K562 (cell line): Measurements from ENCODE around the gene SZT2.

ENCODE experiments used
- ARNT ChIP-seq, 2 experiments: fragments of 450-650 bp; IDR thresholded peaks; 2 replicates each; pipeline ENCODE4 v1.6.1; 2016; ENCODE audit warnings: mild to moderate bottlenecking in 1 of 2
- CBFB ChIP-seq: sonication (generic); formaldehyde crosslinking; IDR thresholded peaks from 2 replicates; pipeline ENCODE4 v1.4.0; 2020; ENCODE audit warnings: mild to moderate bottlenecking, missing genetic modification reagents
- CTCF ChIP-seq, 3 experiments: IDR thresholded peaks in 2 of 3; conservative IDR thresholded peaks in 1 of 3; 2 replicates each; pipeline ENCODE4 v1.5.1; 2011 to 2012; ENCODE audit warnings: low read length in 3 of 3, mild to moderate bottlenecking in 3 of 3, control low read depth in 2 of 3, improper control_type of control experiment in 1 of 3, inconsistent platforms in 1 of 3, low read depth in 1 of 3, mixed read lengths in 1 of 3, moderate library complexity in 1 of 3; ENCODE audit not compliant: insufficient read depth in 2 of 3
- EGR1 ChIP-seq: fragments of 450-650 bp; conservative IDR thresholded peaks from 2 replicates; pipeline ENCODE4 v1.6.1; 2017; ENCODE audit warnings: mild to moderate bottlenecking
- FOS ChIP-seq: IDR thresholded peaks from 3 replicates; pipeline ENCODE4 v1.6.1; 2011; ENCODE audit not compliant: insufficient read length; ENCODE audit errors: extremely low read depth
- JUN ChIP-seq, 2 experiments: sonication (generic) in 1 of 2; formaldehyde crosslinking in 1 of 2; IDR thresholded peaks; 2 replicates each; pipeline versions ENCODE4 v1.6.1 to v1.8.0; 2012 to 2022; ENCODE audit warnings: borderline replicate concordance in 2 of 2, mild to moderate bottlenecking in 2 of 2, improper control_type of control experiment in 1 of 2, low read depth in 1 of 2, low read length in 1 of 2, missing genetic modification reagents in 1 of 2
- KDM1A ChIP-seq, 2 experiments: fragments of 450-650 bp; IDR thresholded peaks; 2 replicates each; pipeline ENCODE4 v1.6.1; 2016; ENCODE audit warnings: mild to moderate bottlenecking in 2 of 2
- KLF1 ChIP-seq: fragments of 450-650 bp; IDR thresholded peaks from 2 replicates; pipeline ENCODE4 v1.6.1; 2016; ENCODE audit warnings: missing genetic modification characterization, missing compliant biosample characterization
- PHB2 ChIP-seq: fragments of 450-650 bp; IDR thresholded peaks from 2 replicates; pipeline ENCODE4 v1.6.1; 2017; ENCODE audit warnings: low read depth
- POLR3G ChIP-seq: IDR thresholded peaks from 2 replicates; pipeline ENCODE4 v1.6.1; 2011; ENCODE audit not compliant: insufficient read length, insufficient replicate concordance; ENCODE audit errors: extremely low read depth
- SIRT6 ChIP-seq: IDR thresholded peaks from one replicate; pipeline ENCODE4 v1.6.1; 2012; ENCODE audit warnings: low read depth, mild to moderate bottlenecking, control low read depth, inconsistent platforms, low read length, moderate library complexity
- ZNF224 ChIP-seq: sonication (generic); formaldehyde crosslinking; IDR thresholded peaks from 2 replicates; pipeline ENCODE4 v1.8.0; 2022; ENCODE audit warnings: mild to moderate bottlenecking, missing genetic modification reagents
- ZSCAN32 ChIP-seq: fragments of 450-650 bp; formaldehyde crosslinking; IDR thresholded peaks from 2 replicates; pipeline ENCODE4 v1.4.0; 2020; ENCODE audit warnings: mild to moderate bottlenecking, moderate library complexity

DNA sequence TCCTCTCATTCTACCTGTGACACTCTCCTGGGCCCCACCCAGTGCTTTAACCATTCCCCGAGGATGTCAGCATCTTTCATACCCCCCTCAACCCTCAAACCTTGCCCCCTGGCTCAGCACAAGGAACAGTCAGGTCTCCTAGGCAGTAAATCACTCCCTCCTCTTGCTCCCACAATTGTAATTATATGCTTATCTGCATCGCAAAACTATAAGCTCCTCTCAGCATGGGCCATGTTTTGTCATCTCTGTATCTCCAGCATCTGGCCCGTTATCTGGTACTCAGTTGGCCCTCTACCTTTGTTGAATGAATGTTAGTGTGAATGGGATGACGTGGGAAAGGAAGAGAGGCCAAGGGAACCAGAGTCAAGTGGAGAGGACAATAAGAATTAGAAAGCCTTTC, 19.1 kb upstream of the SZT2 start:
- TF ChIP-seq ZSCAN32, result no peak
- TF ChIP-seq CBFB, result no peak
- TF ChIP-seq CTCF (IDR thresholded peaks at IDR 0.05 in 2 of 3, conservative IDR thresholded peaks at IDR 0.05 in 1 of 3; ENCODE audit: insufficient read depth in 2 of 3, low read depth in 1 of 3, low read length in 3 of 3), result no peak
- TF ChIP-seq KLF1 (tag), result no peak
- TF ChIP-seq KDM1A (IDR thresholded peaks at IDR 0.05), result no peak
- TF ChIP-seq JUN (IDR thresholded peaks at IDR 0.05; ENCODE audit: borderline replicate concordance, low read depth, low read length), result no peak
- no peak for TF ChIP-seq JUN (CRISPR knock-in tag; IDR thresholded peaks at IDR 0.05; ENCODE audit: borderline replicate concordance)
- TF ChIP-seq EGR1, result no peak
- no peak for TF ChIP-seq ZNF224 (CRISPR knock-in tag)
- TF ChIP-seq POLR3G, result no peak
- TF ChIP-seq PHB2, result no peak
- TF ChIP-seq FOS, result no peak
- no peak for TF ChIP-seq ARNT (IDR thresholded peaks at IDR 0.05)
- TF ChIP-seq SIRT6, result no peak
